ENCODE results near the gene PLEKHG4B.
"Not testable (repeated sequence)": the region's sequence is repeated elsewhere in the genome, so short reads cannot be mapped to it uniquely, and the experiment has no call there.

The PLEKHG4B gene

DNA sequence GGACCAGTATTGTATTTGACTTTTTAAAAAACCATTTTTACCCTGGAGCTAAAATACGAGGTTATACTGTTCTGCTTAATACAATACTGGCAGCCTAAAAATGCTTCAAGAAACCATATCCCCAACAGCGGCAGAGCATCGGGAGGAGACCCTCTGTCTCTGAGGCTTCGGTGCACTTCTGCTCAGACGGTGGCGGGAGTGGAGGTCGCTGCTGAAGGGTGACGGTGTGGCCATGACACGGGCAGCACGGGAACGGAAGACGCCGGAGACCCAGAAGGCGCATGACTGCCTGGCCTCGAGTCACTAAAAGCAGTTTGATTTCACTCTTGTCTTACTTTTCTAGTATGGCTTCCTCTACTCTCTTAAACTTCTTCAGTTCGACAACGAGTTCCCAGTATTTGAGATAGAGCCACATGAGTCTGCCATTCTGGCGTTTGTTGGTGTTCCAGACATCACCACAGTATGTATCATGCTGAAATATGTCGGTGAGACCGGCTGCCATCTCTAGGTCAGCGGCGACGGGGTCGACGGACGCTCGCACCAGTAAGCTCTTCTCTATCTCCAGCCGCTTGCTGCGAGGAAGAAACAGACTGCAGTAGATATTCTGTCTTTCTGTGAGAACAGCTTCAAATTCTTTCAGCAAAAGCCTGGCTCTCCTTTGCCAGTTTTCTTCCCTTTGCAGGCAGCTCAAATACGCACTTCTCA lies 113.2 kb downstream of the PLEKHG4B start:
- no peak for DNase-seq

DNA sequence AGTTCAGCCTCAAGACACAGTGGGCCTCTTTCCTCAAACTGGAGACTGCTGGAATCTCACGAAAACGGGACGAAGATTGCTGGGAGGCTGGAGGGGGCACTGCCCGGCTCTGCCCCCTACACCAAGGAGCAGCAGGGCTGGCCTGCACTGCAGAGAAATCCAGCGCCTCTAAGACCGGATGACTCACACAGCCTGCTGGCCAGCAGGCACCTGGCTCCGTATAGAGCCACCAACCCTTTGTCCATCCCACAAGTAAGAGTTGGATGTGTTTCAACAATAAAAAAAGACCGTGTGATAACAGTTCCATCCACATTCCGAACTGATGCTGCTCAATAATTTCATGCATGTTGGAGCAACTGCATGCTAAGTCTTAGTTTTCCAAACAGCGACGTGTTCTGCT lies 114.4 kb downstream of the PLEKHG4B start:
- DNase-seq: no peak

DNA sequence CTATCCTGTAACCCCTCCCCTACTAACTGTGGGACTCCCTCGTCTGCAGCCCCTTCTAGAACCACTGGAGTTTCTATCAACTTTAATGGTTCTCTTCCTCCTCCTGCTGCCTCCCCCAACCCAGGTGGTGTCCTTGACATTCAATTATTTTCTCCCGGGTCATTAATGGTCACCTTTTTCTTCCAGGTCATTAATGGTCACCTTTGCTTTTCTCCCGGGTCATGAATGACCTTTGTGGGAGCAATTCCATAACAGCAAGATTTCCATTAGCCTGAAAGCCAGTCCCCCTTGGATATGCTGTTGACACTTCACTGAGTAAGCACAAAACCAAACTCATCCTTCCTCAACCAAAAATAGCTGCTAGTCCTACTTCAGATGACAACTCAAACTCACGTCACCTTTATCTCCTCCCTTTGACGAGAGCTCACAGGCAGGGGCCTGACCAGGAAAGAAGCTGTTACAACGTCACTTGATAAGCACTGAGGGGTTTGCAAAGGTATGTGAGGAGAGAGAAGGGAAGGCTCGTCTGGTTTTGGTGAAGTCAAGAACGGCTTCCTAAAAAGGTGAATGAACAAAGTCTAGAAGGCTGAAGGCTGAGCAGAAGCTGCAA lies 115.1 kb downstream of the PLEKHG4B start:
- no peak for DNase-seq

DNA sequence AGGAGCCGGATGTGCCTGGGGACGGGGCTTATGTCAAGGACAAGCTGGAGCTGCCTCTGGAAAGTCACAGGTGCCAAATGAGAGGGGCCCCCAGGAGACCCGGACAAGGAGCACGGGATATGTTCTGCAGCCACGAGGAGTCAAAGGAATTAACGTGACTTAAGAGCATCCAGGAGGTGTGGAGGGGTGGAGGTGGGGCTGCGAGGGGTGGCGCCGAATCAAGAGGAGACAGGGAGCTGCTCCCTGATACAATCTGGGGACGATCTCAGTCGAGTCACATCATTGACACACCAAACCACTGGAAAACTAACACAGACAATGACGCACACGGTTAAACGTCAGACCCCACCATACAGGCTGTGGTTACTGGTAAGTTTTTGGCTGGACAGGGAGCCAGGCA lies 115.6 kb downstream of the PLEKHG4B start:
- no peak for DNase-seq

GRCh38 chr5:208449-209114 lies 116.6 kb downstream of the PLEKHG4B start:
- no peak for DNase-seq

GRCh38 chr5:213803-214395 lies 121.9 kb downstream of the PLEKHG4B start:
- no peak for DNase-seq

DNA sequence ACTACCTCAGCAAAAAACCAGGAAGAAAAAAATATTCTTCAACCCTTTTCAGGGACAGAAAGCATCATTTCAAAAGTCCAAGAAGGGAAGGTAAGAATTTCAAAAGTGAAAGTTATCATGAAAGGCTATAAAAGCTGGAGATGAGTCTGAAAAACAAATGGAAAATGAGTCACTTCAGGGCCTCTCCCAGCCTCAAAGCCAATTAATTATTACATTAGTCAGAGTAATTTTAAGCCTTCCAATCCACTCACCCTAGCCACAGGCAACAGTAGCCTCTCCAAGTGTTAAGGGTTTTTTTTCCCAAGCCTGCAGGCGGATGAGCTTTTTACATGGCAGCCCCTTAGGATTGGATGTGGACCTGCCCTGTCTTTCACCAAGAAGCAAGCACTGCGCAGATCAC lies 123.3 kb downstream of the PLEKHG4B start:
- DNase-seq: not testable (repeated sequence)

- DNase-seq: not testable (repeated sequence)
These were observed 124.1 kb downstream of the PLEKHG4B start for GRCh38 chr5:216076-216475.

DNA sequence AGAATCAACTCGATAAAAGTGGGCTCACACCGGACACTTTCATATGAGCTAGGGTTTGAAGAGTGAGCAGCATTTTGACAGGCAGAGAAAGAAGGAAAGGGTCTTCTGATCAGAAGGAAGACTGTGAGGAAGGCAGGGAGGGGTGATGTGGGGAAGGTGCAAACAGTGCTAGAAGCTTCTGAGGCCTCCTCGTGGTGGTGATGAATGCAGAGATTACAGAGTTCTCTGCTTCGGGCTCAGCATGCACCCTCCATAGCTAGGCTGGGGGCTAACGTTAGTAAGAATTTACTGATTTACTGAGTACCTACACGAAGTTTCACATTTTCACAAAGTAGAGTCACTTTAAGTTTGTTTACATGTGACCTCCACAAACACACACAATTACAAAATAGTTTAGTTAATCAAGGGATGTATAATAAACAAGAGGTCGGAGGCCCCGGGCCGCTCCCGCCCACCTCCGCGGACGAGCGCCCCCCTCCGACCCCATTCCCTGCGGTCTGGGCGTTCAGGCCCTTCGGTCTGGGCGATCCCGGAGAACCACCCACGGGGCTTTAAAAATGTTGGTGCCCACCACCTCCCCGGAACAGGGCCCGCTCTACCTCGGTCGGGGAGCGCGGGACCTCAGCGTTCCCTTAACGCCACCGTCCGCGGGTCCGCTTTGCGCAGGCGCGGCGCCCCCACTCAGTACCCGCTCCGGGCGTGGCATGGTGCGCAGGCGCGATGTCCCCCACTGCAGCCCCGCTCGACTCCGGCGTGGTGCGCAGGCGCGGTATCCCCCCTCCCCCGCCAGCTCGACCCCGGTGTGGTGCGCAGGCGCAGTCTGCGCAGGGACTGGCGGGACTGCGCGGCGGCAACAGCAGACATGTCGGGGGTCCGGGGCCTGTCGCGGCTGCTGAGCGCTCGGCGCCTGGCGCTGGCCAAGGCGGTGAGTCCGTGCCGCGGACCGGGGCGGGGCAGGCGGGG lies 125.8 kb downstream of the PLEKHG4B start, which contains the start of the genes CCDC127 and SDHA:
CCDC127 (minus strand) TSS at position 660 of the 963 bp plus-strand sequence. CDS start 1,304 bp downstream, outside the sequence.
SDHA (plus strand) TSS at position 827 of the 963 bp plus-strand sequence; CDS start at position 863, 36 bp downstream.
- peak; percentile 99 for DNase-seq

GRCh38 chr5:218457-219291 lies 126.7 kb downstream of the PLEKHG4B start:
- peak; percentile 36 for DNase-seq

- peak; percentile 29 for DNase-seq
These were observed 127.5 kb downstream of the PLEKHG4B start for GRCh38 chr5:219460-219863.

- no peak for DNase-seq
These were observed 128.0 kb downstream of the PLEKHG4B start for GRCh38 chr5:219991-220390.

DNA sequence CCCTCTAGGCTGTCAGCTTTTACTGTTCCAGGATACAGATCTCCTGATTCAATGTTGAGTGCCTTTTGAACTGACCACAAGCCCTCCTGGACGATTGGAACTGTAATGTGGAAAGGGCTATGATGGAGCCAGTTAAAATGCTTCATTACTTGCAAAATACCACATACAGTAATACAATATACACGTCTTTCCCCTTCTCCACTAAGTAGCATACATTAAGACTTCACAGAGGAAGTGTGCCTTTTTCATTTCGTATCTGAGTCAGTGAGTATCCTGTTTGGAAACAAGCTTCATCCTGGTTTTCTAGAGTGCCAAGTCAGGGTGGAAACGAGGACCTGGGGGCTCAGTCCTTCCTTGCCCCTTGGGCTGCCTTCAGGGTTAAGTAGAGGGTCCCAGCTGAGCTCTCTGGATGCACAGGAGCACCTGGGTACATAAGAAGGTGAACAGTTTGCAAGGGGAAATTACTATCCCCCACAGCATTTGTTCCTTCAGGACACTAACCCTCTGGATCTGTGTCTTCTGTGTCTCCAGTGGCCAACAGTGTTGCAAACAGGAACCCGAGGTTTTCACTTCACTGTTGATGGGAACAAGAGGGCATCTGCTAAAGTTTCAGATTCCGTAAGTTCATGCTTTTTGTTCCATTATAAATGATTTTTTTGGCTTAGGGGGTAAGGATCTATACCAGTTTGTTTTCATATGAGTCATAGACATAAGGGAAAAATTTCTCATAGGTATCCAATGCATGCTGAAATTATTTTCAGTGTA lies 131.2 kb downstream of the PLEKHG4B start:
- not testable (repeated sequence) for DNase-seq

- no peak for DNase-seq
These were observed 131.8 kb downstream of the PLEKHG4B start for GRCh38 chr5:223791-224190.

GRCh38 chr5:225334-225733 lies 133.4 kb downstream of the PLEKHG4B start:
- DNase-seq: no peak

GRCh38 chr5:227375-227774 lies 135.4 kb downstream of the PLEKHG4B start:
- not testable (repeated sequence) for DNase-seq

GRCh38 chr5:228886-229285 lies 136.9 kb downstream of the PLEKHG4B start:
- DNase-seq: no peak

DNA sequence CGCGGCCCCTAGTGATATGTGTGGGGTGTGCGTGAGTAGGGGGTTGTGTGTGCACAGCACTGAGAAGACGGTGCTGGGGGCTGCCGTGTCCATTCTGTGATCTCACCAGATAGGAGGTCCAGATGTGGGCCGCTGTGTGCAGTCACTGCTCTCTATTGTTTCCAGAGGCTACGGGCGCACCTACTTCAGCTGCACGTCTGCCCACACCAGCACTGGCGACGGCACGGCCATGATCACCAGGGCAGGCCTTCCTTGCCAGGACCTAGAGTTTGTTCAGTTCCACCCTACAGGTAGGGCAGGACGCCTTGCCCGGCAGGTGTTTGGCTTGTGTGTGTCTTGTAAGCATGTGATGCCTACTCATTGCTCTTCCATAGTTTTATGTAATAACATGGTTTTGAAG lies 138.7 kb downstream of the PLEKHG4B start:
- DNase-seq: no peak

DNA sequence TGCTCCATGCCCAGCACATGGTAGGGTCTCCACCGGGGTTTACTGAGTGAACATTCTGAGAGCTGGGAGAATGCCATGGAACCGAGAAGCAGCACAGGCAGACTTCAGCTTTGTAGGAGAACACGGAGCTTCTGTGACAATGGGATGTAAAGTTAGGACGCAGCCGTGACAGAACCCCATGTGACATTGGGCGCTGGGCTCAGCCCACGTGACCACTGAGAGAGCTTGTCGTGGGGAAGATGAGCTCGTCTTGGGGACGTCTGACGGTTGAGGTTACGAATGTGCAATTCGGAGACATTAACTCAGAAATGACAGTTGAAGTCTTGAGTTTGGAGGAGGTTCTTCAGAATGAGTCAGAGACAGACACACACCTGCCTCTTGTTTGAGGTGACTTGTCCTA lies 139.7 kb downstream of the PLEKHG4B start:
- no peak for DNase-seq

GRCh38 chr5:233426-233825 lies 141.5 kb downstream of the PLEKHG4B start:
- DNase-seq: not testable (repeated sequence)

Data from activated T-cell treated with anti-CD3 and anti-CD28 coated beads, Interleukin-2, amount 50 U/mL, for 1 hour (primary cell).